Measurements from ENCODE around the gene AIPL1. TPM values are rescaled to one million over a fixed set of nuclear protein-coding genes. Genes with fewer than 3 reads are reported as not detected.

AIPL1 gene
- total RNA-seq, 6 donors from 2014 or later: not detected

DNA sequence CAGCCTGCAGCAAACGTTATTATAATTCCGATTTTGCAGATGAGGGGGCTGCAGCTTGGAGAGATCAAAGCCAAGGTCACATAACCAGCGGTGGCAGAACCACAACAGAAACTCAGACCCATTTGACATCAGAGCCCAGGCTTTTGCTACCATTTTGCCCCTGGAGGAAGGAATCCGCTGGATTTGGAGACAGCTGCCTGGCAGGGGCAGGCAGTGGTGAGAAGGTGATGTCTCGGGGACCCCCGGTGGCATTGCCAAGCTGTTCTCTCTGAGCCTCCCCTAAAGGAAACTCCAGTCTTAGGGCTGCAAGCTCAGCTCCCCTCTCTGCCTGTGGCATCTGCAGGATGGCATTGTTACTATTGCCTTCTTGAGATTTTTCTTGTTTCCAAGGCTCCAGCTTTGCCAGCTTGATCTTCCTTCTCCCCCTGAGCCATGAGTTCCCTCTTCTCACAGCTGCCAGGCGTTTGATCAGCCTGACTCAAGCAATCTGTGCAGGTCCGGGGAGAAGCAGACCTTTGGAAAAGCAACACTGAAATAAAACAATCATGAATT, 40.8 kb downstream of the AIPL1 start:
- no peaks in the 10 kb centered on the region for H3K36me3 ChIP-seq
- no peak for ATAC-seq (ENCODE audit: low FRiP score in 2 of 2)
- H3K4me3 ChIP-seq: no peak overlapping the region
- H3K27ac ChIP-seq: no peak overlapping the region
- H3K4me1 ChIP-seq: no peaks in the 10 kb centered on the region
- H3K27me3 ChIP-seq: peaks cover 0 to 5% (median 0%) of the 10 kb centered on the region in 4 donors
- H3K9me3 ChIP-seq: peaks cover 0 to 4% (median 0%) of the 10 kb centered on the region in 4 donors
- WGBS, 2 donors: 37 to 40% methylated on average over 7 to 8 of the region's 8 CpGs
- no peak for DNase-seq
- TF ChIP-seq POLR2A (IDR thresholded peaks at IDR 0.05) (no peak), POLR2AphosphoS5 (IDR thresholded peaks at IDR 0.05) (no peak), EP300 (IDR thresholded peaks at IDR 0.05) (no peak)
- TF ChIP-seq, protein P1, sequence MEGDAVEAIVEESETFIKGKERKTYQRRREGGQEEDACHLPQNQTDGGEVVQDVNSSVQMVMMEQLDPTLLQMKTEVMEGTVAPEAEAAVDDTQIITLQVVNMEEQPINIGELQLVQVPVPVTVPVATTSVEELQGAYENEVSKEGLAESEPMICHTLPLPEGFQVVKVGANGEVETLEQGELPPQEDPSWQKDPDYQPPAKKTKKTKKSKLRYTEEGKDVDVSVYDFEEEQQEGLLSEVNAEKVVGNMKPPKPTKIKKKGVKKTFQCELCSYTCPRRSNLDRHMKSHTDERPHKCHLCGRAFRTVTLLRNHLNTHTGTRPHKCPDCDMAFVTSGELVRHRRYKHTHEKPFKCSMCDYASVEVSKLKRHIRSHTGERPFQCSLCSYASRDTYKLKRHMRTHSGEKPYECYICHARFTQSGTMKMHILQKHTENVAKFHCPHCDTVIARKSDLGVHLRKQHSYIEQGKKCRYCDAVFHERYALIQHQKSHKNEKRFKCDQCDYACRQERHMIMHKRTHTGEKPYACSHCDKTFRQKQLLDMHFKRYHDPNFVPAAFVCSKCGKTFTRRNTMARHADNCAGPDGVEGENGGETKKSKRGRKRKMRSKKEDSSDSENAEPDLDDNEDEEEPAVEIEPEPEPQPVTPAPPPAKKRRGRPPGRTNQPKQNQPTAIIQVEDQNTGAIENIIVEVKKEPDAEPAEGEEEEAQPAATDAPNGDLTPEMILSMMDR (IDR thresholded peaks at IDR 0.05): no peak

DNA sequence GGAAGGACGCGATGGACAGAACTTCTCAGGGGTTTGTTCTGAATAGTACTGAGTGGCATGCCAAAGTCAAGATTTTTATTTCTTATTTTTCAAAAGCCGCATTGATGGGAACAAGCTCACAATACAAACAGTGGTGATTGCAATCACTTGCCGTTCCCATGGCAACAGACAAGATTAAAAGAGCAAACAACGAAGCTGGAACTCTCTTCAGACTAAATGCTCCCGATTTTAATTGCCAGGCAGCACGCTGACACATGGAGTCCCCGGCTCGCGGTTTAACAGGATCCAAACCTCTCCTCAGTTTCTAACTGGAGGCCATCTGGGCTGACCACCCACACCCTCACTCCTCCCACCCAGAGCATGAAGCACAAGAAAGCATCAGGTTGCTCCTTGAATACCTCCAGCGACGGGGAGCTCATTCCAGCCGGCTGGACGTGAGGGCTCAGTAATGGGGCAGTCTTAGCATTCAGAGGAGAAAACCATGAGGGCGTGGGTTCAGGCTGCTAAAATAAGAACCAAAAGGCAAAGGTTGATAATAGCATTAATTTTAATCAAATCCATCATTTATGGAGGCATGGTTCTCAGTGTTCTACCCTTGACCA, 41.5 kb downstream of the AIPL1 start:
- DNase-seq (no peak), ATAC-seq (ENCODE audit: low FRiP score in 2 of 2) (no peak)
- Histone ChIP-seq H3K36me3 (no peaks in the 10 kb centered on the region), H3K27me3 (peaks cover 0 to 5% (median 0%) of the 10 kb centered on the region in 4 donors), H3K4me3 (no peak overlapping the region), H3K9me3 (no peaks in the 10 kb centered on the region), H3K27ac (no peak overlapping the region), H3K4me1 (no peaks in the 10 kb centered on the region)
- WGBS, 2 donors: 63 to 73% methylated on average over 15 of the region's 15 CpGs
- no peak for TF ChIP-seq EP300 (IDR thresholded peaks at IDR 0.05)
- TF ChIP-seq, protein P1 (IDR thresholded peaks at IDR 0.05): no peak
- no peak for TF ChIP-seq POLR2AphosphoS5 (IDR thresholded peaks at IDR 0.05)
- no peak for TF ChIP-seq POLR2A (IDR thresholded peaks at IDR 0.05)

DNA sequence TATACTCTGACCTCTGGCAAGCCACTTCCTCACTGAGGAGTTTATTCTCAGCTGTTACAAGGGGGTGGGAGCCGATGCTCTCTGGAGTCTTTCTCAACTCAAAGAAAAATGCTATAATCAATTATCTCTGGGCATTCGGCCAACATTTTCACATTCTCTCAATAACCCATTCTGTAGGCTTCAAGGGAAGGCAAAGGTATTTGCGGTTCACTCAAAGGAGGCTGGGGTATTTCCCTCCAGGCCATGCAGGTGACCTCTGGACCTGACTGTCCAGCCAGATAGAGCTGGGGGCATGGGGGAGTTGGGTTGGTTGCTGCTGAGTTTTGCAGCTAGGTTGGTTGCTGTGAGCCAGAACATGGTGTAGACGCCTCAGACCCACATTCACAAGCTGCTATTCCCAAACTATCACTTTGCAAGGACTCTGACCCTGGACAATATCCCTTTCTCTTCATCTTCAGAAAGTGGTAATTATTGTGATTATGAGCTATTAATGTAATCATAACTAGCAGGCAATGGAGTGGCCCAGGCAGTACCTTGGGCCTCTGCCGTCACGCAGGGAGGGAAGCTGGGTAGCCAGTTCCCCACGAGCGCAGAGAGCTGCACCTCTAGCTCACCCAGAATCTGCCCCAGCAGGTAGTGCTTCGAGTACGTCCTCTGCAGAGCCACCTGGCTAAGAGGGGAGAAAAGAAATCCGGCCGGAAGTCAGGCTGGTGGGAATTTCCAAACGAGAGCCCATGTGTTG, 42.1 kb downstream of the AIPL1 start:
- Histone ChIP-seq H3K4me3 (no peak overlapping the region), H3K27me3 (peaks cover 0 to 5% (median 0%) of the 10 kb centered on the region in 4 donors), H3K27ac (no peak overlapping the region), H3K4me1 (no peaks in the 10 kb centered on the region), H3K36me3 (no peaks in the 10 kb centered on the region), H3K9me3 (no peaks in the 10 kb centered on the region)
- no peak for DNase-seq
- no peak for TF ChIP-seq POLR2A (IDR thresholded peaks at IDR 0.05)
- TF ChIP-seq POLR2AphosphoS5 (IDR thresholded peaks at IDR 0.05): no peak
- no peak for TF ChIP-seq EP300 (IDR thresholded peaks at IDR 0.05)
- WGBS, 2 donors: 43 to 44% methylated on average over 13 of the region's 13 CpGs
- no peak for ATAC-seq (ENCODE audit: low FRiP score in 2 of 2)

DNA sequence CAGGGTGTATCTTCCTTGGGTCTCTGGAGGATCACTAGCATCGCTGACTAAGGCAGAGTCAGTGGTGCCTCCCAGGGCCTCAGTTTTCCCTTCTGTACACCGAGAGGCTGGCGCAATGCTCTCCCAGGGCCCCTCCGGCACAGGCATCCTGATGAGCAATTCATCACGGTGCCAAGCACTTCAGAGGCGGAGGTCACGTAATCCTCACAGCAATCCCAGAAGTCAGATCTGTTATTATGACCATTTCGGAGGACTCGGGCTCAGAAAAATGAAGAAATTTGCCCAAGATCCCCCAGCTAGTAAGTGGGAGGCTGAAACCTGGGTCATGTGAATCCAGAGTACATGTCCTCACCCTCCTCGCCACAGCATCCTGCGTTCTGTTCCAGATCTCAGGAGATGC, 46.5 kb downstream of the AIPL1 start:
- Histone ChIP-seq H3K36me3 (no peaks in the 10 kb centered on the region), H3K4me3 (no peak overlapping the region), H3K27me3 (no peaks in the 10 kb centered on the region), H3K4me1 (no peaks in the 10 kb centered on the region), H3K9me3 (no peaks in the 10 kb centered on the region), H3K27ac (no peak overlapping the region)
- WGBS, 2 donors: 85 to 89% methylated on average over 10 to 11 of the region's 11 CpGs
- no peak for ATAC-seq (ENCODE audit: low FRiP score in 2 of 2)
- no peak for DNase-seq
- TF ChIP-seq POLR2A (IDR thresholded peaks at IDR 0.05) (no peak), POLR2AphosphoS5 (IDR thresholded peaks at IDR 0.05) (no peak), EP300 (IDR thresholded peaks at IDR 0.05) (no peak)
- TF ChIP-seq, protein P1 (IDR thresholded peaks at IDR 0.05): no peak

DNA sequence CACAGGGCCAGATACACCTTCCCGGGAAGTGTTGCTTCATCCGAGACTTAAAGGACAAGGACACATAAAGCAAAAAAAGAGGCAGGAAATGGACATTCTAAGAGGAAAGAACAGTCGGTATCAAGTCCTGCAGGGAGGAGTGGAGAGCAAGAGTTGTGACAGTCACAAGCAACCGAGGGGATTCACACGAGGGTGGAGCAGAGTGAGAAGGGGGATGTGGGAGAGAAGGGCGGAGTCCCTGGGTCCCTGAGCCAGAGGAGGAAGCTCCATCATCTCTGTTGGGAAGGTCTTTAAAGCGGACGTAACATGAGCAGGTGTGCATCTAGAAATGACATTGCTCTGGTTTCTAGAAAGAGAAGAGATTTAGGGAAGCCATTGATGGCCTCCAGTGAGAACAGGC, 47.1 kb downstream of the AIPL1 start:
- no peak for DNase-seq
- no peaks in the 10 kb centered on the region for H3K4me1 ChIP-seq
- 56 to 67% methylated on average over 8 of the region's 8 CpGs for WGBS, 2 donors
- TF ChIP-seq POLR2AphosphoS5 (IDR thresholded peaks at IDR 0.05) (no peak), EP300 (IDR thresholded peaks at IDR 0.05) (no peak)
- TF ChIP-seq, protein P1 (IDR thresholded peaks at IDR 0.05): no peak
- H3K36me3 ChIP-seq: no peaks in the 10 kb centered on the region
- H3K9me3 ChIP-seq: no peaks in the 10 kb centered on the region
- ATAC-seq (ENCODE audit: low FRiP score in 2 of 2): no peak
- H3K27me3 ChIP-seq: no peaks in the 10 kb centered on the region
- no peak overlapping the region for H3K4me3 ChIP-seq
- H3K27ac ChIP-seq: no peak overlapping the region

All from upper lobe of left lung (tissue), 6 donors.